SU-DHL-6 (cell line): ENCODE measurements around the gene LGALS14.

Source experiments
- H2AFZ ChIP-seq: fragments of 200-600 bp; sonication (generic); 2 replicates; pipeline ENCODE4 v1.6.1; 2014; ENCODE audit warnings: low read depth, mild to moderate bottlenecking, moderate library complexity, mixed read lengths, antibody characterized with exemption, low read length; ENCODE audit not compliant: severe bottlenecking
- H3F3A ChIP-seq: fragments of 200-600 bp; shearing (Covaris generic); 2 replicates; pipeline ENCODE4 v1.6.0; 2016; ENCODE audit warnings: antibody characterized with exemption, mild to moderate bottlenecking; ENCODE audit not compliant: insufficient read depth
- H3K27ac ChIP-seq: fragments of 200-600 bp; sonication (generic); 2 replicates; pipeline ENCODE4 v1.5.1; 2016; ENCODE audit warnings: low read depth, mild to moderate bottlenecking, low read length, moderate library complexity, mixed read lengths
- H3K27me3 ChIP-seq: fragments of 200-600 bp; sonication (generic), shearing (Covaris generic); 2 replicates; pipeline ENCODE4 v1.6.0; 2014; ENCODE audit warnings: mild to moderate bottlenecking, low read length
- H3K36me3 ChIP-seq: fragments of 200-600 bp; sonication (generic); 2 replicates; pipeline ENCODE4 v1.6.1; 2014; ENCODE audit warnings: mild to moderate bottlenecking, low read length, mixed read lengths
- H3K4me2 ChIP-seq: fragments of 300-600, 200-600 bp; shearing (Covaris generic), sonication (generic); 2 replicates; pipeline ENCODE4 v1.6.0; 2014; ENCODE audit warnings: low read length, low read depth, mild to moderate bottlenecking; ENCODE audit not compliant: poor library complexity, severe bottlenecking
- H3K4me3 ChIP-seq: fragments of 200-600 bp; sonication (generic); 2 replicates; pipeline ENCODE4 v1.5.1; 2014; ENCODE audit warnings: antibody characterized with exemption, low read length, mild to moderate bottlenecking, mixed read lengths; ENCODE audit not compliant: insufficient read depth, poor library complexity, severe bottlenecking
- H3K79me2 ChIP-seq: fragments of 200-600 bp; sonication (generic); 2 replicates; pipeline ENCODE4 v1.6.1; 2014; ENCODE audit warnings: mild to moderate bottlenecking, low read length, moderate library complexity; ENCODE audit not compliant: insufficient read depth
- H3K9ac ChIP-seq: fragments of 200-600 bp; sonication (generic); 2 replicates; pipeline ENCODE4 v1.7.0; 2014; ENCODE audit warnings: mild to moderate bottlenecking, low read length
- H3K9me2 ChIP-seq: fragments of 200-600 bp; sonication (generic); replicated peaks from 2 replicates; pipeline ENCODE4 v1.6.1; 2014; ENCODE audit warnings: low read length; ENCODE audit not compliant: insufficient read depth
- H3K9me3 ChIP-seq: fragments of 200-600 bp; sonication (generic); 2 replicates; pipeline ENCODE4 v1.6.1; 2014; ENCODE audit warnings: low read length, mixed read lengths; ENCODE audit not compliant: insufficient read depth
- H4K20me1 ChIP-seq: fragments of 200-600 bp; sonication (generic); 2 replicates; pipeline ENCODE4 v1.6.1; 2014; ENCODE audit warnings: low read depth, mild to moderate bottlenecking, antibody characterized with exemption, low read length, moderate library complexity, mixed read lengths
- CTCF ChIP-seq: fragments of 200-600 bp; sonication (generic); IDR thresholded peaks from one replicate; pipeline ENCODE4 v1.5.1; 2017; ENCODE audit warnings: antibody characterized with exemption, mild to moderate bottlenecking, low read length, moderate library complexity; ENCODE audit not compliant: insufficient read depth, poor library complexity, severe bottlenecking
- EZH2phosphoT487 ChIP-seq: fragments of 200-600 bp; sonication (generic), shearing (Covaris generic); conservative IDR thresholded peaks from 2 replicates; pipeline ENCODE4 v1.6.1; 2018; ENCODE audit warnings: mild to moderate bottlenecking, antibody characterized with exemption, low read length, moderate library complexity, mixed read lengths

LGALS14 gene

GRCh38 chr19:39692166-39692565, 12.1 kb upstream of the LGALS14 start:
- Histone ChIP-seq H3K79me2 (no peaks in the 10 kb centered on the region), H3K36me3 (no peaks in the 10 kb centered on the region), H3K9ac (no peak overlapping the region), H3K9me2 (no peaks in the 10 kb centered on the region), H3K27me3 (no peaks in the 10 kb centered on the region), H3K4me2 (no peak overlapping the region), H4K20me1 (no peaks in the 10 kb centered on the region), H3F3A (no peaks in the 10 kb centered on the region), H3K4me3 (no peak overlapping the region), H3K27ac (no peak overlapping the region), H3K9me3 (no peaks in the 10 kb centered on the region), H2AFZ (no peak overlapping the region)
- TF ChIP-seq CTCF (no peak), EZH2phosphoT487 (no peak)

DNA sequence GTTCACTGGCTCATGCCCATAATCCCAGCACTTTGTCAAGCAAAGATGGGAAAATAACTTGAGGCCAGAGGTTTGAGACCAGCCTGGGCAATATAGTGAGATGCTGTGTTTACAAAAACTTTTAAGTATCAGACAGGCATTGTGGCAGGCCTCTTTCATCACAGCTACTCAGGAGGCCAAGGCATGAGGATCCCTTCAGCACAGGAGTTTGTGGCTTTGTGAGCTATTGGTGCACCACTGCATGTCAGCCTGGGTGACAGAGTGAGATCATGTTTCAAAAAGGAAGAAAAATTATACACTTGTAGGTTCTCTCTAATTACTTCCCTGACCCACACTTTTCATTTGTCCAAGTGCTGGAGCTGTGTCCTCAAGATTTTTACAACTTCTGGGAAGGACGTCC, 11.5 kb upstream of the LGALS14 start:
- TF ChIP-seq CTCF = no peak
- no peak for TF ChIP-seq EZH2phosphoT487
- H3K27me3 ChIP-seq = no peaks in the 10 kb centered on the region
- H3K9ac ChIP-seq = no peak overlapping the region
- no peak overlapping the region for H3K27ac ChIP-seq
- no peaks in the 10 kb centered on the region for H3K79me2 ChIP-seq
- H3K36me3 ChIP-seq = no peaks in the 10 kb centered on the region
- H3F3A ChIP-seq = no peaks in the 10 kb centered on the region
- H3K9me3 ChIP-seq = no peaks in the 10 kb centered on the region
- H3K4me3 ChIP-seq = no peak overlapping the region
- H4K20me1 ChIP-seq = no peaks in the 10 kb centered on the region
- no peak overlapping the region for H3K4me2 ChIP-seq
- no peaks in the 10 kb centered on the region for H3K9me2 ChIP-seq
- no peak overlapping the region for H2AFZ ChIP-seq

- Histone ChIP-seq H3K27ac (no peak overlapping the region), H3K4me3 (no peak overlapping the region), H3K9ac (no peak overlapping the region), H3K9me3 (no peaks in the 10 kb centered on the region), H2AFZ (no peak overlapping the region), H4K20me1 (no peaks in the 10 kb centered on the region), H3K4me2 (no peak overlapping the region), H3K79me2 (no peaks in the 10 kb centered on the region), H3K36me3 (no peaks in the 10 kb centered on the region), H3K9me2 (no peaks in the 10 kb centered on the region), H3K27me3 (no peaks in the 10 kb centered on the region), H3F3A (no peaks in the 10 kb centered on the region)
- TF ChIP-seq CTCF (no peak), EZH2phosphoT487 (no peak)
Measured at GRCh38 chr19:39695759-39696158, 8.5 kb upstream of the LGALS14 start.

GRCh38 chr19:39696387-39696786, 7.9 kb upstream of the LGALS14 start:
- H3K4me3 ChIP-seq = no peak overlapping the region
- H4K20me1 ChIP-seq = no peaks in the 10 kb centered on the region
- H3K79me2 ChIP-seq = no peaks in the 10 kb centered on the region
- no peaks in the 10 kb centered on the region for H3K27me3 ChIP-seq
- TF ChIP-seq CTCF (no peak), EZH2phosphoT487 (no peak)
- H3K9me2 ChIP-seq = no peaks in the 10 kb centered on the region
- H3K36me3 ChIP-seq = no peaks in the 10 kb centered on the region
- no peak overlapping the region for H3K4me2 ChIP-seq
- H2AFZ ChIP-seq = no peak overlapping the region
- no peaks in the 10 kb centered on the region for H3K9me3 ChIP-seq
- no peak overlapping the region for H3K27ac ChIP-seq
- no peak overlapping the region for H3K9ac ChIP-seq
- no peaks in the 10 kb centered on the region for H3F3A ChIP-seq
